Measurements from ENCODE around the gene ANKDD1B.
"Not testable (repeated sequence)": the region's sequence is repeated elsewhere in the genome, so short reads cannot be mapped to it uniquely, and the experiment has no call there.

Gene ANKDD1B

DNA sequence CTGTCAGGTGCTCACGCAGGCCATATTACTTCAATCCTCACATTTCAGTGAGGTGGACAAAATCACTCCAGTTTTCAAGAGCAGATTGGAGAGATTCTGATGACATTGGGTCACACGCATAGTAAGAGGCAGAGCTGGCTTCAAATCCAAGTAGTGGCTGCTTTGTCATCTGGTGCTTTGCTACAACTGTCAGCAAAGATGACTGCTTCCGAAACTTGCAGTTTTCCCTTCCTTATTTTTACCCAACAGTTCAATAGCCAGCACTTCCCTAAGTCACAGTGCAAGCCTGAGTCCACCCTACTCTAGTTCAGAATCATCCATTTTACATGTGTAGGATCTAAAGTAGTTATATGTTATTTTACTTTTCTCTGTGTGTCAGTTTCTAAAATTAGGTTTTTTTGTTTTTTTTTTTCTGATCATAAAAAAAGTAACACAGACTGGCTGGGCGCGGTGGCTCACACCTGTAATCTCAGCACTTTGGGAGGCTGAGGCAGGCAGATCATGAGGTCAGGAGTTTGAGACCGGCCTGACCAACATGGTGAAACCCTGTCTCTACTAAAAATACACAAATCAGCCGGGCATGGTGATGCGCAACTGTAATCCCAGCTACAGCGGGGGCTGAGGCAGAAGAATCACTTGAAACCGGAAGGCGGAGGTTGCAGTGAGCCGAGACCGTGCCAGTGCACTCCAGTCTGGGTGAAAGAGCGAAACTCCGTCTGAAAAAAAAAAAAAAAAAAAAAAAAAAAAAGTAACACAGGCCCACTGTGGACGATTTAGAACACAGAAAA is 49.6 kb downstream of the ANKDD1B start:
- no peak for DNase-seq

- DNase-seq: no peak
Observed at GRCh38 chr5:75662061-75662460, 50.8 kb downstream of the ANKDD1B start.

- no peak for DNase-seq
Observed at GRCh38 chr5:75663579-75664284, 52.5 kb downstream of the ANKDD1B start.

DNA sequence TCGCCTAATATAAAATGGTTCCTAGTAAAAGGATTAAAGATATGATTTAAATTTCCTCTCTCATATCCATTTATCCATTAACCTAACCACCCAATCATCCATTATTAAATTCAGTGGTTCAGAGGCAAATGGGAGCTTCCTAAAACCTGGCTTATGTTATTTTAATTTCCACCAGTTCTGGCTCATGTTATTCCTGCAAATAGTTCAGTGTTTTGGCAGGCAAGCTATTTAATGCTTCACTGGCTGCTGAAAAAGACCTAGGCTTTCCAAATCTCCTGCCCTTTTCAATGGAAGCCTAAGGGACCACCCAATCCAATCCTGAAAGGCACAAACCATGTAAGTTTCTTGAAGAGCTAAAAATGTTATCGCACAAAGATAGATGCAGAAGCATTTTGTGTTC is 53.7 kb downstream of the ANKDD1B start:
- DNase-seq: no peak

GRCh38 chr5:75666801-75667200 is 55.5 kb downstream of the ANKDD1B start:
- DNase-seq: no peak

DNA sequence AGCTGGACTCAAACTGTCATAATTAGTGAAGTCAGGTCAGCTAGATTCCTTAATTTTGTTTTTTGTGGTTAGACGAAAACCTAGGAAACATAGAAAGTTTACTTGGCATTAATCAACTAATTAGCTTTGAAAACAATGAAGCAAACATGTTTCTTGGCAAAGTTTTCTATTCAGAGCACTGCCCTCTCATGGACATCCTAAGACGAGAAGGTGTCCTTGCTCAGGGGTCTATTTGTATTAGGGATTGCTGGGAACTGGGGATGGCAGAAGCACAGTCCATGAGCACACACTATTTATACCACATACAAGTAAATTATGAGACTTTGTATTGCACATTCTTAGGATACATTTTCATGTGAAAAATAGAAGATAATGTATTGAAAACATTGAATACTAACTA is 56.3 kb downstream of the ANKDD1B start:
- no peak for DNase-seq

DNA sequence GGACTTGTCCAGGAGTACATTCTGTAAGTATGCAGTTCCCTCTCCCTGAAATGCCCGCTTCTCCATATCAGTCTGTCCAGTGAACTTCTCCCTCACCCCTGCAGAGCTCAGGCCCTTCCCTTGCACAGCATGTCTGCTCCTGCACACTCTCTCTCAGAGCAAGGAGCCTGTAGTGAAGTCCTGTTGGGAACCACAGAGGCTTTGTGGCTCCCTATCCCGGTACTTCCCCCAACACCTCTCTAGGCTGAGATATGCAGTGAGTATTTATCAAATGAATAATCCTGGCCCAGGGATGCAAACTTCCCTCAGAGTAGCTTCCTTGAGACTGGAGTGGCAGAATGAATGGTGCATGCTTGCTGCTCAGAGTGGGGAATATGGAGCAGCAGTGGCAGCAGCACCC is 57.2 kb downstream of the ANKDD1B start:
- no peak for DNase-seq

GRCh38 chr5:75668977-75669689 is 57.9 kb downstream of the ANKDD1B start:
- peak in 1 of 56 donors; percentile 37 for DNase-seq

- DNase-seq: no peak
Observed at GRCh38 chr5:75670577-75670976, 59.3 kb downstream of the ANKDD1B start.

DNA sequence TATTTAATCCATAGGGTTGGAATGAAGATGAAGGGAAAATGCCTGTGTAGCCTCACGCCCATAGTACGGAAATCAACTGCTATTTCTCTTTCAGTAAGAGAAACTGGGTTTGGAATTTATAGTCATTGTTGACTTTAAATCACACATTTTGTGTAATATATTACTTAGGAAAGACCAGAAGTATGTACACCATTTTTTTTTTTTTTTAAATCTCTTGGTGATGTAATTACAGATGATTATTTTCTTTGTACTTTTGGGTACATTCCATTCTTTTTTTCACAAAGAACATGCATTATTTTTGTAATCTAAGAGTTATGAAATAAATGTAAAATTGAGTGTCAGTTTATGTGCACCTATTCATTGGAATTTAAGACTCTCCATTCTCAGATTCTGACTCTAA is 60.3 kb downstream of the ANKDD1B start:
- no peak for DNase-seq

GRCh38 chr5:75672616-75673015 is 61.4 kb downstream of the ANKDD1B start:
- DNase-seq: no peak

DNA sequence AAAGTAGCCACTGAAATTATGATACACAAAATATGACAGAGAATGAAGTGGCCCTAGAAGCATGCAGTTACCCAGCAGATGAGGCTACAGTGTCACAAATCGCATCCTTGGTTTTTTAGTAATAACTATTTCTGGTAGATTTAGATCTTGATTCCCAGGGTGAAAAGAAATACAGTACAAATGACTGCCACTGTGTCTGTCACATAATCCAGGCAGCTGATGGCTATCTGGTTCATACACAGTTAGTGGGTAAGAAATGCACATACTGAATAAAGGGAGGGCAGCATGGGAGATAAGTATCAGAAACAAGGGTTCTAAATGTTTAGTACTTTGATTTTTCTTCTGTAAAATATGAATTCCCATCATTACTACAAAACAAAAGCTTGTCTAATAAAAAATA is 64.5 kb downstream of the ANKDD1B start:
- DNase-seq: no peak

- DNase-seq: no peak
Observed at GRCh38 chr5:75677607-75678006, 66.4 kb downstream of the ANKDD1B start.

DNA sequence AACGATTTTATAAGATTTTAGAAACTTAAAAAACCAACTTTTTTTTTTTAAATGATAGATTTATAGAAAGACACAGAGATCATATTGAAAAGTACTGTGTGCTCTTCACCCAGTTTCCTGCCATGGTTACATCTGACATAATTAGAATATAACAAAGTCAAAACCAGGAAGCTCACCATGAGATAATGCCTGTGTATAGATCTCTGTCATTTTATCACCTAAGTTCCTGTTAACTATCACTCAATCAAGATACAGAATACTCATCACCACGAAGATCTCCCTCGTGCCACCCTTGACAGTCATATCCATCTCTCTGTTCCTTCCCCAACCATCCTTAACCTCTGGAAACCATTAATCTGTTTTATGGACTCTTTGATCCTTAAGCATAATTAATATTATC is 66.9 kb downstream of the ANKDD1B start:
- no peak for DNase-seq

- DNase-seq: no peak
Observed at GRCh38 chr5:75681125-75681830, 70.0 kb downstream of the ANKDD1B start.

GRCh38 chr5:75685141-75685540 is 73.9 kb downstream of the ANKDD1B start:
- no peak for DNase-seq

DNA sequence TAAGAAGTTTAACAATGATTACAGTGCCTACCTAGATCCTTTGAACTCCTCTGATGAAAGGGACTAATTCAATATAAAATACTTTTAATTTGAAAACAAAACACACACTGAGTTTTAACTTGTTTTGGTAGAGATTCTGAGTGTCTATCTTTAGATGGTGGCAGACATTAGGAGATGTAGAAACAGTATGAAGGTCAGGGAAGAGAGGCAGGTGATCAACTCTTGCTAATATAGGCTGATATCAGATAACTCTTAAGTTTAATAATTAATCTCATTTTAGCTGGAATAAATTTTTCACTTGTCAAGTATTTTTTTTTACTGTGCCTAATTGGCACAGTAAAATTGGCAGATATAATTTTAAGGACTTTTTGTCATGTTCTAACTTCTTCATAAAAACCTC is 75.2 kb downstream of the ANKDD1B start:
- DNase-seq: no peak

- DNase-seq: no peak
Observed at GRCh38 chr5:75690669-75691068, 79.4 kb downstream of the ANKDD1B start.

DNA sequence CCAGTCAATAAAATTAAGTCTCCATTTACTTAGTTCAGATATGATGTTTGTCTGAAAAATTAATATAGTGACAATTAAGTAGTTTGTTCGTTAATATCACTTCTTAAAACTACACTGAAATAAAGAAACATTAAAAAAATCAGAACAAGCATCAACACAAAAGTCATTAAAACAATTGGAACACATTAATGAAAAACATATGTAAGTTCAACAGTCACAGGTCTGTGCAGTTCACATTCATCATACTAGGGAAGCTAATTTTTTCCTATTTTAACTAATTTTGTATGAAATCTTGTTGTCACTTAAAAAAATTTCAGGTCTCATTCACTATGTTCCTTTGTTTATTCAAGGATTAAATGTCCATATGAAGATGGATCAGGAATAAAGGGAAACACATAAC is 83.5 kb downstream of the ANKDD1B start:
- no peak for DNase-seq

DNA sequence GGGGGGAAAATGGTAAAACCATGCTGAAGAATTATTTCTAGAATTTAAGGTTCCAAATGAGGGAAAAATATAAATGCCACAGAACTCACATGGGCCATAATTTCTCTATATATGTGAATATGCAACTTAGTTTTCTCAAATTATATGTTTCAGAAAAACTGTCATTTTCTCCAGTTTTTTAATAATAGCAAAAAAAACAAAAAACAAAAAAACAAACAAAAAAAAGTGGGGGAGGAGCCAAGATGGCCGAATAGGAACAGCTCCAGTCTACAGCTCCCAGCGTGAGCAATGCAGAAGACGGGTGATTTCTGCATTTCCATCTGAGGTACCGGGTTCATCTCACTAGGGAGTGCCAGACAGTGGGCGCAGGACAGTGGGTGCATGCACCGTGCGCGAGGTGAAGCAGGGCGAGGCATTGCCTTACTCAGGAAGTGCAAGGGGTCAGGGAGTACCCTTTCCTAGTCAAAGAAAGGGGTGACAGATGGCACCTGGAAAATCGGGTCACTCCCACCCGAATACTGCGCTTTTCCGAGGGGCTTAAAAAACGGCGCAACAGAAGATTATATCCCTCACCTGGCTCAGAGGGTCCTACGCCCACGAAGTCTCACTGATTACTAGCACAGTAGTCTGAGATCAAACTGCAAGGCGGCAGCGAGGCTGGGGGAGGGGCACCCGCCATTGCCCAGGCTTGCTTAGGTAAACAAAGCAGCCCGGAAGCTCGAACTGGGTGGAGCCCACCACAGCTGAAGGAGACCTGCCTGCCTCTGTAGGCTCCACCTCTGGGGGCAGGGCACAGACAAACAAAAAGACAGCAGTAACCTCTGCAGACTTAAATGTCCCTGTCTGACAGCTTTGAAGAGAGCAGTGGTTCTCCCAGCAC is 84.5 kb downstream of the ANKDD1B start:
- DNase-seq: not testable (repeated sequence)

DNA sequence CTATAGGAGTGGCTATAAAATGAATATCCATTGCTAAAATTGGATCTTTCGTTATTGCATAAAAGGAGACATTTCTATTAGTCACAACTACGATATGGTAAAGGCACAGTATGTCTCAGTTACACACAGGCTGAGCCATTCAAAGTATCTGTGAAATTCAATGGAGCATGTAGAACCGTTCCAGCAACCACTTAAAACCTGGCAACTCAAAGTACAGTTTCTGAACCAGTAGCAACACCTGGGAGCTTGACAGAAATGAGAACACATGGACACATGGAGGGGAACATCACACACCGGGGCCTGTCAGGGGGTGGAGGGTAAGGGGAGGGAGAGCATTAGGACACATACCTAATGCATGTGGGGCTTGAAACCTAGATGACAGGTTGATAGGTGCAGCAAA is 90.6 kb downstream of the ANKDD1B start:
- DNase-seq: no peak

All from amygdala (tissue), 56 donors.